Fibroblast of the aortic adventitia (primary cell): ENCODE measurements around the gene RARA. TPM values are rescaled to one million over a fixed set of nuclear protein-coding genes. Genes with fewer than 3 reads are reported as not detected.

Experiments
- DNase-seq: peaks from one replicate; pipeline ENCODE4 v3.0.0-alpha.2; 2010; ENCODE audit warnings: low read depth
- H3K4me3 ChIP-seq: 2 replicates; pipeline ENCODE4 v1.5.1; 2011; ENCODE audit warnings: low read depth, mild to moderate bottlenecking, control low read depth, low read length, moderate library complexity
- total RNA-seq: library from RNA; depleted of rRNA; stranded (reverse); fragments of >200 nt; gene quantifications from 2 replicates; pipeline ENCODE4 v1.2.3, GENCODE V29; 2012; ENCODE audit warnings: low replicate concordance
- TF ChIP-seq, protein P1 (sequence below): IDR thresholded peaks from 2 replicates; pipeline ENCODE4 v1.5.1; 2011; ENCODE audit warnings: mild to moderate bottlenecking, low read length, control low read depth, inconsistent platforms; ENCODE audit not compliant: insufficient read depth

Gene RARA
- total RNA-seq, 1 donor = 25.2 TPM

GRCh38 chr17:40310882-40311391 lies 2.0 kb downstream of the RARA start:
- DNase-seq = no peak
- TF ChIP-seq, protein P1, sequence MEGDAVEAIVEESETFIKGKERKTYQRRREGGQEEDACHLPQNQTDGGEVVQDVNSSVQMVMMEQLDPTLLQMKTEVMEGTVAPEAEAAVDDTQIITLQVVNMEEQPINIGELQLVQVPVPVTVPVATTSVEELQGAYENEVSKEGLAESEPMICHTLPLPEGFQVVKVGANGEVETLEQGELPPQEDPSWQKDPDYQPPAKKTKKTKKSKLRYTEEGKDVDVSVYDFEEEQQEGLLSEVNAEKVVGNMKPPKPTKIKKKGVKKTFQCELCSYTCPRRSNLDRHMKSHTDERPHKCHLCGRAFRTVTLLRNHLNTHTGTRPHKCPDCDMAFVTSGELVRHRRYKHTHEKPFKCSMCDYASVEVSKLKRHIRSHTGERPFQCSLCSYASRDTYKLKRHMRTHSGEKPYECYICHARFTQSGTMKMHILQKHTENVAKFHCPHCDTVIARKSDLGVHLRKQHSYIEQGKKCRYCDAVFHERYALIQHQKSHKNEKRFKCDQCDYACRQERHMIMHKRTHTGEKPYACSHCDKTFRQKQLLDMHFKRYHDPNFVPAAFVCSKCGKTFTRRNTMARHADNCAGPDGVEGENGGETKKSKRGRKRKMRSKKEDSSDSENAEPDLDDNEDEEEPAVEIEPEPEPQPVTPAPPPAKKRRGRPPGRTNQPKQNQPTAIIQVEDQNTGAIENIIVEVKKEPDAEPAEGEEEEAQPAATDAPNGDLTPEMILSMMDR = no peak
- no peak overlapping the region for H3K4me3 ChIP-seq

- TF ChIP-seq, protein P1 = no peak
- DNase-seq = peak; percentile 39
- no peak overlapping the region for H3K4me3 ChIP-seq
Measured at GRCh38 chr17:40311575-40311974, 2.6 kb downstream of the RARA start.

DNA sequence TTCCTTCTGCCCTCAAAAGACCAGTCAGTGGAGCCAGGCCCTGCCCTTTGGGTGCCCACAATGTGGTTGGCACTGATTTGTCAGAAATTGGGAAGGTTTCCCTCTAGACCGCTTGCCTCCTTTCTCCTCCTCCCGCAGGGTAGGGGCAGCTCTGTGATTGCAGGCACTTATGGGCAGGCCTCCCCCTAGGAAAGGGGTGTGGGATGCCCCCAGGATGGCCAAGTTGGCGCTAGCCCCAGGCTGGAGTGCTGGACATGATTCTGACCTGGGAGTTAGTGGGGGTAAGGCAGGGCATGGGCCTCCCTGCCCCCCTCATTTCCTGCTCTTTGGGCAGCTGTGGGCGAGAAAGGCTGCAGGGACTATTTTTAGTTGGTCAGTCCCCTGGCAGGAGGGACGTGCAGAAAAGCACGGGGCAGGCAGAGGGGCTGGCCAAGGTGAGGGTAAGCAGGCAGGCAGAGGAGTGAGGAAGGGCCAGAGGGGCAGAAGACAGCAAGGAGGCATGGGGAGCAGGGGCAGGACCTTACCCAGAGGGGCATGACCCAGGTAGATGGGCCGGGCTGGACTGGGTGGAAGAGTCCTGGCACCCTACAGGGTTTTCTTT lies 3.3 kb downstream of the RARA start:
- DNase-seq = no peak
- no peak overlapping the region for H3K4me3 ChIP-seq
- TF ChIP-seq, protein P1 = no peak

DNA sequence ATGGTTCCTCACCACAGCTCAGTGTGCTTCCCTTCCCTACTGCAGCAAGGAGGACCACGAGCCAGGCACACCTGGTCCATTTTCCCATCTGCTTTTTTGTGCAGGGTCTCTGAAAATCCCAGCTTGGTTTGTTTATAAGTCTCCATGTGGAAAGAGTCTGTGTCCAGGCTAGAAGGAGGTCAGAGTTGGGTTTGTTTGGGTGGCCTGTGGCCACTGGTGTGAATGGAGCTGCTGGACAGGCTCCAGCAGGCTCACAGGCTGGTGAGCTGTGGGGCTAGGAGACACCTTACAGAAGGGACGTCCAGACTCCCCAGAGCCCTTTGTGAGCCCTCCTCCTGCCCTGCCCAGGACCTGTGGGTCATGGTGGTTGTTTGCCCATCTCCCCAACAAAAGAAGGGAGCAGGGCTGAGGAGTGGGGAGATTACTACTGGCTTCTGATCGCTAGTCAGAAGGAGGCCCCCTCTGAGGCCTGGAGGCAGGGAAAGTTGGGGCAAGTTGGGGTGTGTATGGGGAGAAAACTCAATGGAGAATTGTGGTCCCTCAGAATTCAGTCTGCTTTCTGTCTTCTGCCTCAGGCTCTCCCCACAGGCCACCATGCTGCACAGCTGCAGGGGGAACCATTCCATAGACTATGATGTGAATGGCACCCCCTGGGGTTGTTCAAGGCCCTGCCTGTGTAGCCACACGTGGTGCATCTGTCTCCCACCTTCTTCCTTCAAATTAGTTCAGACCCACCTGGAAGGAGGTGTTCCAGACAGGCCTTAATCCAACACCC lies 4.1 kb downstream of the RARA start:
- TF ChIP-seq, protein P1 = no peak
- DNase-seq = no peak
- no peak overlapping the region for H3K4me3 ChIP-seq

DNA sequence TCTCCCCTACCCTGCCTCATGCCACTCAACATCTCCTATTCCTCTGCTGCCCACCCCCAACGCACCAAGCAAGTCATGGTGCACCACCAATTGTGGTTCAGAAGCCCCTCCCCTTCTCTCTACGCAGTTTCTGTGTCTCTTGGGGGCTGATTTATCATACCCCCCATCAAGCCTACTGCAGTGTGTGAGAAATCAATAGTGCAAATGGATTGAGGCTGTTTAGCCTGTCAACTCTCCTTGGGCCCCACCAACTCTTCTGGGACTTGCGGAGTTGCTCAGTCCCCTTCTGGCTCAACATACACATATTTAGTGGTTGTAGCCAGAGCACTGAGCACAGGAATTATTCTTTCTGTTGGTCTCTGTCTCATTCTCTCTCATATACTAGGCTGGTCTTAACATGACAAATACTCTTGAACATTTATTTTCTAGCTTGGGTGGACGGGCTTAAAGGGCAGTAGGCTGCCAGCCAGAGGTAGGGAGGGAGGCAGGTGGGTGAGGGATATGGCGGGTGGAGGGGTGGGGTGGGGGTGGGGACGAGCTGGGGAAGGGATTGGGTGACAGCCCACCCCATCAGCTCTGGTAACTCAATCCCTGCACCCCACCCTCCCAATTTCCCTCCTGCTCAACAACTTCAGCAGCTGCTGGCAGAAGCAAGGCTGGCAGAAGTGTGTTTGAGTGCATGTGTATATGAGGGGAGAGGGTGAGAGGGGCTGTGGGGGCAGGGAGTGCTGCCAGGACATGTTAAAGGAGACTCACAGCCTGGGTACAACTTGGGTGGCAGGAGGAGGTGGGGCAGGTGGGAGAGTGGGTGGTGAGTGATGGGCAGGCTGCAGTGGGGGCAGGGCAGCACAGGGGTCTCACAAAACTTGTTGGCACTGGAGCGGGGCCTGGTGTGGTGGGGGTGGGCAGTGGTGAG lies 4.9 kb downstream of the RARA start:
- no peak for DNase-seq
- no peak overlapping the region for H3K4me3 ChIP-seq

DNA sequence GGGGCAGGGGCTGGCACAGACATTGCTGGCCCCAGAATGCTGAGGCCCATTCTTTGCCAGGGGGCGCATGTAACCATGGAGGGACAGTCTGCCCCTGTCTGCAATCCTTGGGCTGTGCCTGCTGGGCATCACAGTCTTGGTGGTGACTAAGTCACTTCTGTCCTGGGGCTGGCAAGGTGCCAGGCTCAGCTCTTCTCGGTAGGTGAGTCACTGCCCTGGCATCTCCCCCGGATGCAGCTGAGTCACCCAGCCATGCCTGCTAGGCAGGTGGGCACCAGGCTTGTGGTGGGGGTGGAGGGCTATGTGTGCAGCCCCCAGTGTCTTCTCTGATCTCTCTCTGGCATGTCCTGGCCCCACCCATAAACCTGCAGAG lies 5.6 kb downstream of the RARA start:
- H3K4me3 ChIP-seq = no peak overlapping the region
- peak; percentile 81 for DNase-seq
- TF ChIP-seq, protein P1 = no peak

More for the DNA sequence above, 4.9 kb downstream of the RARA start:
- TF ChIP-seq, protein P1 = no peak
